Panc1 (cell line): ENCODE results near the gene SPATA31A3. TPM values are rescaled to one million over a fixed set of nuclear protein-coding genes. Genes with fewer than 3 reads are reported as not detected.
"Not testable (repeated sequence)": the region's sequence is repeated elsewhere in the genome, so short reads cannot be mapped to it uniquely, and the experiment has no call there.

Experiments
- ATAC-seq: fragments of 200-7000 bp; cut with Tn5 transposase; 2 replicates; pipeline ENCODE4 v1.9.1; 2020; ENCODE audit warnings: mild to moderate bottlenecking, moderate library complexity
- Bru-seq: library from RNA; stranded (reverse); fragments of 400-500 nt; gene quantifications from one replicate; lab custom pipeline; 2021; lab: Mats Ljungman, UMichigan
- BruChase-seq, 2 experiments: library from RNA; stranded (reverse); fragments of 400-500 nt; gene quantifications; one replicate each; lab custom pipeline; 2021; lab: Mats Ljungman, UMichigan
- BruUV-seq: library from RNA; stranded (reverse); fragments of 400-500 nt; replicated peaks from 2 replicates; lab custom pipeline; 2021; lab: Mats Ljungman, UMichigan
- CTCF ChIA-PET: fragments of 300-600 bp; sonication (Branson Sonifier 250); formaldehyde crosslinking; loops from one replicate; lab custom pipeline; 2022; ENCODE audit warnings: antibody characterized with exemption; lab: Charles Lee
- POLR2A ChIA-PET: fragments of 300-600 bp; sonication (Branson Sonifier 250); formaldehyde crosslinking; loops from one replicate; lab custom pipeline; 2022; ENCODE audit warnings: antibody characterized with exemption; lab: Charles Lee
- DNase-seq: peaks from one replicate; pipeline ENCODE4 v3.0.0-alpha.2; 2010; ENCODE audit warnings: low read depth, low spot score
- H3K27ac ChIP-seq: 2 replicates; pipeline ENCODE4 v1.5.1; 2011; ENCODE audit warnings: mild to moderate bottlenecking, low read length, inconsistent platforms
- H3K27me3 ChIP-seq: fragments of 200-500 bp; sonication (Bioruptor generic); 2 replicates; pipeline ENCODE4 v1.6.0; 2014; ENCODE audit warnings: low read length, inconsistent platforms; ENCODE audit not compliant: control insufficient read depth, insufficient read depth
- H3K36me3 ChIP-seq: fragments of 200-500 bp; sonication (Bioruptor generic); 2 replicates; pipeline ENCODE4 v1.5.1; 2014; ENCODE audit warnings: inconsistent platforms, mild to moderate bottlenecking, low read length, moderate library complexity; ENCODE audit not compliant: control insufficient read depth, insufficient read depth
- H3K4me1 ChIP-seq: 2 replicates; pipeline ENCODE4 v1.5.1; 2011; ENCODE audit warnings: inconsistent platforms, mild to moderate bottlenecking, low read length, moderate library complexity; ENCODE audit not compliant: control insufficient read depth, insufficient read depth
- H3K4me3 ChIP-seq, 2 experiments: 2 replicates each; pipeline ENCODE4 v1.5.1; 2011 to 2012; ENCODE audit warnings: low read depth in 2 of 2, low read length in 2 of 2, mild to moderate bottlenecking in 2 of 2, inconsistent platforms in 1 of 2, moderate library complexity in 1 of 2
- H3K9me3 ChIP-seq: fragments of 200-500 bp; sonication (Bioruptor generic); 2 replicates; pipeline ENCODE4 v1.5.1; 2014; ENCODE audit warnings: low read depth, mild to moderate bottlenecking, inconsistent platforms, low read length, moderate library complexity; ENCODE audit not compliant: control insufficient read depth, insufficient read depth
- in situ Hi-C: cut with HindIII; loops from 2 replicates; pipeline ENCODE4 v1.10.0; 2016; ENCODE audit warnings: low sequenced_read_pairs, low pct_unique_long_range_greater_than_20kb
- intact Hi-C: fragments of 100-400 bp; cut with micrococcal nuclease; formaldehyde crosslinking; loops from one replicate; pipeline ENCODE4 v1.10.0; 2022; ENCODE audit not compliant: unreplicated experiment
- long read RNA-seq: library from polyadenylated mRNA; unstranded; transcript quantifications from one replicate; pipeline ENCODE4 v2.0.0, GENCODE V29; 2021; ENCODE audit not compliant: unreplicated experiment
- polyA plus RNA-seq: library from polyadenylated mRNA; unstranded; fragments of >200 nt; gene quantifications from one replicate; pipeline ENCODE4 v1.2.1, GENCODE V29; 2012; ENCODE audit warnings: missing spikeins; ENCODE audit not compliant: insufficient read length
- total RNA-seq: library from RNA; stranded (reverse); gene quantifications from one replicate; pipeline ENCODE4 v1.2.1, GENCODE V29; 2021; ENCODE audit not compliant: unreplicated experiment

SPATA31A3 gene
- total RNA-seq = not detected
- not detected for polyA plus RNA-seq
- Bru-seq, nascent RNA = not detected
- not detected for BruChase-seq, experiment 1, labeled RNA remaining after a 2-hour chase
- BruChase-seq, experiment 2, labeled RNA remaining after a 6-hour chase = not detected
- long read RNA-seq = 0 reads

- CTCF ChIA-PET, DNase-seq, intact Hi-C loops, H3K4me3 ChIP-seq, H3K27me3 ChIP-seq, H3K4me1 ChIP-seq, H3K9me3 ChIP-seq, BruUV-seq, H3K36me3 ChIP-seq, in situ Hi-C loops, POLR2A ChIA-PET, H3K27ac ChIP-seq, ATAC-seq: not testable (repeated sequence)
These were observed at the start of gene SPATA31A3 for GRCh38 chr9:66992450-66992849. Gene SPATA31A3 (minus strand): TSS chr9:66992550. CDS start chr9:66992521, 29 bp downstream.

GRCh38 chr9:66952576-66952975, 39.8 kb downstream of the SPATA31A3 start:
- BruUV-seq, POLR2A ChIA-PET, in situ Hi-C loops, H3K9me3 ChIP-seq, H3K27ac ChIP-seq, H3K36me3 ChIP-seq, H3K27me3 ChIP-seq, ATAC-seq, DNase-seq, H3K4me3 ChIP-seq, H3K4me1 ChIP-seq, intact Hi-C loops, CTCF ChIA-PET: not testable (repeated sequence)

- H3K4me1 ChIP-seq, CTCF ChIA-PET, ATAC-seq, BruUV-seq, intact Hi-C loops, in situ Hi-C loops, POLR2A ChIA-PET, DNase-seq, H3K27ac ChIP-seq, H3K4me3 ChIP-seq, H3K36me3 ChIP-seq, H3K27me3 ChIP-seq, H3K9me3 ChIP-seq: not testable (repeated sequence)
These were observed 49.8 kb downstream of the SPATA31A3 start for GRCh38 chr9:66942400-66943155.

- POLR2A ChIA-PET, intact Hi-C loops, CTCF ChIA-PET, in situ Hi-C loops, H3K4me3 ChIP-seq, H3K27ac ChIP-seq, H3K4me1 ChIP-seq, H3K9me3 ChIP-seq, BruUV-seq, H3K36me3 ChIP-seq, H3K27me3 ChIP-seq, ATAC-seq, DNase-seq: not testable (repeated sequence)
These were observed 52.2 kb downstream of the SPATA31A3 start for GRCh38 chr9:66939878-66940830.

GRCh38 chr9:66938322-66938721, 54.0 kb downstream of the SPATA31A3 start:
- DNase-seq, H3K4me3 ChIP-seq, H3K4me1 ChIP-seq, in situ Hi-C loops, H3K9me3 ChIP-seq, ATAC-seq, intact Hi-C loops, POLR2A ChIA-PET, CTCF ChIA-PET, H3K27me3 ChIP-seq, H3K27ac ChIP-seq, BruUV-seq, H3K36me3 ChIP-seq: not testable (repeated sequence)

GRCh38 chr9:66937662-66938061, 54.7 kb downstream of the SPATA31A3 start:
- H3K4me3 ChIP-seq, H3K27ac ChIP-seq, POLR2A ChIA-PET, H3K4me1 ChIP-seq, BruUV-seq, ATAC-seq, H3K36me3 ChIP-seq, DNase-seq, in situ Hi-C loops, H3K27me3 ChIP-seq, intact Hi-C loops, H3K9me3 ChIP-seq, CTCF ChIA-PET: not testable (repeated sequence)
